Subcutaneous adipose tissue (tissue), 4 donors: ENCODE measurements around the gene WDPCP. TPM values are rescaled to one million over a fixed set of nuclear protein-coding genes. Genes with fewer than 3 reads are reported as not detected.

Experiments used
- total RNA-seq, 4 donors: library from RNA; depleted of rRNA; stranded (reverse); fragments of >200 nt; gene quantifications; one replicate each; pipeline ENCODE4 v1.1.0, GENCODE V29; 2016
- TF ChIP-seq, protein P1 (sequence below): fragments of 450-650 bp; IDR thresholded peaks from one replicate; pipeline ENCODE4 v1.5.1; 2016; ENCODE audit warnings: low read depth, mild to moderate bottlenecking, control low read depth, antibody characterized with exemption, moderate library complexity

The WDPCP gene
- total RNA-seq, 4 donors from 2014 or later, result 19.5 to 29.5 (median 22.9) TPM

DNA sequence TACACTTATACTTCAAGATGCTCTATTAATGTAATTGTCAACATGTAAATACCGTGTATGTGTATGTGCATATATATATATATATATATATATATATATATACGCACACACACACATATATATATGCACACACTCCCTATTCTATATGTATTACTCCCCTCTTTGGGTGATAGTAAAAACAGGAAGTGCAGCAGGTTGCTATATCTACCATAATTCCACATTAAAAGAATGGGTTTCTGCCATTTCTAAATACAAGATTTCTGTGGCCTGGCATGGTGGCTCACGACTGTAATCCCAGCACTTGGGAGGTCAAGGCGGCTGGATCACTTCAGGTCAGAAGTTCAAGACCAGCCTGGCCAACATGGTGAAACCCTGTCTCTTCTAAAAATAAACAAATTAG is 460.7 kb downstream of the WDPCP start:
- TF ChIP-seq, protein P1, sequence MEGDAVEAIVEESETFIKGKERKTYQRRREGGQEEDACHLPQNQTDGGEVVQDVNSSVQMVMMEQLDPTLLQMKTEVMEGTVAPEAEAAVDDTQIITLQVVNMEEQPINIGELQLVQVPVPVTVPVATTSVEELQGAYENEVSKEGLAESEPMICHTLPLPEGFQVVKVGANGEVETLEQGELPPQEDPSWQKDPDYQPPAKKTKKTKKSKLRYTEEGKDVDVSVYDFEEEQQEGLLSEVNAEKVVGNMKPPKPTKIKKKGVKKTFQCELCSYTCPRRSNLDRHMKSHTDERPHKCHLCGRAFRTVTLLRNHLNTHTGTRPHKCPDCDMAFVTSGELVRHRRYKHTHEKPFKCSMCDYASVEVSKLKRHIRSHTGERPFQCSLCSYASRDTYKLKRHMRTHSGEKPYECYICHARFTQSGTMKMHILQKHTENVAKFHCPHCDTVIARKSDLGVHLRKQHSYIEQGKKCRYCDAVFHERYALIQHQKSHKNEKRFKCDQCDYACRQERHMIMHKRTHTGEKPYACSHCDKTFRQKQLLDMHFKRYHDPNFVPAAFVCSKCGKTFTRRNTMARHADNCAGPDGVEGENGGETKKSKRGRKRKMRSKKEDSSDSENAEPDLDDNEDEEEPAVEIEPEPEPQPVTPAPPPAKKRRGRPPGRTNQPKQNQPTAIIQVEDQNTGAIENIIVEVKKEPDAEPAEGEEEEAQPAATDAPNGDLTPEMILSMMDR, result no peak

DNA sequence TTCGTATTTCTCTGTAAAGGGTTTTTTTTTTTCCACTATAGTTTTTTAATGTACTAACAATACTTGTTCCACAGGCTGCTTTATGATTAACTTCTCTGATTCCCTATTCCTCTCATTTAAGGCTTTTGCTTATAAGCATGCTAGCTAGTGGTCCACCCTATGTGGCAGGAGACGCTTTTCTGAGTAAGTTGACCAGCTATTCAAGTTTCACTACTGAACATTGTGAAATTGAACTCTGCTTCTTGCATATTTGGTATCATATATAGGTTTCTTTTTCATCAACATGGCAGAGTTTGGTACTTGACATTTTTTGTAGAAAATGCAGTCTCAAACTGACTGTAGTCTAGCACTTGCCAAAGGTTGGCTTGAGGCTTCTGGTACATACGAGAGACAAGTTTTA is 463.4 kb downstream of the WDPCP start:
- TF ChIP-seq, protein P1, result no peak

DNA sequence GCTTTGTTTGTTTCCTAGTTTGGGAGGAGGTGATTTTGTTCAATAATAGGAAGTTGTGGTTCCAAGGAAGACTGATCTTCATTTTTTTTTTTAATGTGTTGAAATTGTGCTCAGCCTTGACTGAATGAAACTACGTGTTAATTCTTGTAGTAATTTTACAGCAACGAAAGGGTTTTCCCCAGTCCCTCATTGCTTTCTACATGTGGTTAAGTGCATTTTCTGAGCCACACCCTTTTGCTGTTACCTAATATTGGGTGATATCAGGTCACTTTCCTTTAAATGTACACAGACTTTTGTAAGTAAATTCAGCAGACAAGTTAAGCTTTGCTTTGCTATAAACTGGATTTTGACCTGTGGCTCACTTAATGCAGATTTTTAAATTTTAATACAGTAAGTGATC is 464.1 kb downstream of the WDPCP start:
- TF ChIP-seq, protein P1, result no peak

DNA sequence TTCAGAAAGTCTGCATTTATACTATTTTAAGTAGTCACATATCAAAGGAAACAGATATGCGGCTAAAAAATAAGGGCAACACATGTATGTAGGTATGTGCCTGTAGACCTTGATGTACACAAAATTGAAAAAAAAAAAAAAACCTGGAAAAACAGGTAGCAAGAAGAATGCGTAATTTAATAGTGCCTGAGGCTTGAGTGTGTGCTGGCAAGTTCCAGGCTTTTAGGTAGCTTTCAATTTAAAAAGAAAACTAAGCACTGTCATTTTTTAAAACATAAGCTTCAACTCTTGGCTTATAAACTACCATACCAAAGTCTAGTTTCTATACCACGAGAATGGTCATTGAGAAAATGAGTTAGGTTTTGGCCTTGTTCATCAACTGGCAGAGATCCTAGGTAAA is 465.4 kb downstream of the WDPCP start:
- TF ChIP-seq, protein P1, result no peak

DNA sequence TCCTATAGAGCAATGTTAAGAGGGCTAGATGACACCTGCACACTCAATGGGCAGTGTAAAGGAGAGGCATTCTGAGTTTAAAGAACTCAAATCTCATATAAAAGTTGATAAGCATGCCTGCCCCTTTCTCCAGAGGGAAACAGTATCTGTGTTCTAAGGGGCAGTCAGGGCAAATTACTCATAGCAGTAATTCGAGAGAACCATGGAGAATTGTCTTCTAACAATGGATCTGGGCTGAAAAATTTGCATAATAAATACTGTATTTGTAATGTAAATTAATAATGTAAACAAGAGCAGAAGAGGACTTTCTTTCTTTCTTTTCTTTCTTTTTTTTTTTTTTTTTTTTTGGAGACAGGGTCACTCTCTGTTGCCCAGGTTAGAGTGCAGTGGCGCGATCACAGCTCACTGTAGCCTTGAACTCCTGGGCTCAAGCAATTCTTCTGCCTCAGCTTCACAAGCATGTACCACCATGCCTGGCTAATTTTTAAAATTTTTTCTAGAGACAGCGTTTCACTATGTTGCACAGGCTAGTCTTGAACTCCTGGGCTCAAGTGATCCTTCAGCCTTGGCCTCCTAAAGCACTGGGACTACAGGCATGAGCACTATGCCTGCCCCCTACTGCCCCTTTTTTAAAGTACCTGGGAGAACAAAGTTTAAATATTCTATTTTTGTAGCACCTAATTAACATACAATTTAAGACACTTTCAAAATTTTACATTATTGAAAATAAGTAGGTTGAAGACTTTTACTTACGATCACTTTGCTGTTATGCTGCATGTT is 467.0 kb downstream of the WDPCP start:
- TF ChIP-seq, protein P1, result no peak

DNA sequence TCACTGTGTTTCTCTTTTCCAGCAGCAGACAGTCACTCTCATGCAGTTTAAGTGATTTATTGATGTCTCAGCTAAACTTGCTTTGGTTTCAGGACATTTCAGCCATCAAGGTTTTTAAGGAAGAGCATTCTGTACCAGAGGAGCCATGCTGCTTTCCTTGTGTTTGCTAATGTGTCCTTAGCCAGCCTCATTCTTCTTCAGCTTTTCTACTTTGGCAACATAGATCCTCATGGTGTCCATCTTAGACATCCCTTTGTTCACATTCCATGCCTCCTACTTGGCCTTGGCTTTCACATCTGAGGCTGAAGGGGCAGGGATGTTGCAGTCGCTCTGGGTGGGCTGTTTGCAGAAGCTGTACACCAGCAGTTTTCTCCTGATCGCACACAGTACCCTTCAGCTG is 469.5 kb downstream of the WDPCP start:
- TF ChIP-seq, protein P1, result no peak

DNA sequence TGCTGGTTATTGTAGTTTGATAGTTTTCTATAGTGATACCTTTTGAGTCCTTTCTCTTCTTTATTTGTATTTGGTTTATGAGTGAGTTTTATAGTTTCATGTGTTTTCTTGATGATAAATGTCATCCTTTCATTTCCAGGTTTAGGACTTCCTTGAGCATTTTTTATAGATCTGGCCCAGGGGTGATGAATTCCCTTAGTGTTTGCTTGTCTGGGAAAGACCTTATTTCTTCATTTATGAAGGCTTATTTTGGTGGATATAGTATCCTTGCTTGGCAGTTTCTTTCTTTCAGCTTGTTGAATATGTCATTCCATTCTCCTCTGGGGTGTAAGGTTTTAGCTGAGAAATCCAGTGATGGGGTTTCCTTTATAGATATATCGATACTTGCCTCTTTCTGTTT is 483.8 kb downstream of the WDPCP start:
- TF ChIP-seq, protein P1, result no peak
